Upper lobe of left lung (tissue), 6 donors: ENCODE data around the gene GORASP1. TPM values are rescaled to one million over a fixed set of nuclear protein-coding genes. Genes with fewer than 3 reads are reported as not detected.
"Not testable (repeated sequence)": the region's sequence is repeated elsewhere in the genome, so short reads cannot be mapped to it uniquely, and the experiment has no call there.

Source experiments
- ATAC-seq, 2 donors: fragments of 200-7000 bp; cut with Tn5 transposase; one replicate each; pipeline ENCODE4 v1.9.1; 2022; ENCODE audit warnings: mild to moderate bottlenecking in 2 of 2, moderate library complexity in 2 of 2; ENCODE audit not compliant: low FRiP score in 2 of 2
- DNase-seq, 2 donors: peaks; one replicate each; pipeline ENCODE4 v3.0.0-alpha.2; 2019 to 2020
- H3K27ac ChIP-seq, 4 donors: fragments of 200-600 bp; sonication (generic); one replicate each; pipeline ENCODE4 v1.5.1; 2016 to 2019
- H3K27me3 ChIP-seq, 4 donors: fragments of 200-600 bp; sonication (generic); one replicate each; pipeline ENCODE4 v1.5.1; 2017 to 2019
- H3K36me3 ChIP-seq, 4 donors: fragments of 200-600 bp; sonication (generic); one replicate each; pipeline ENCODE4 v1.5.1; 2016 to 2019
- H3K4me1 ChIP-seq, 4 donors: fragments of 200-600 bp; sonication (generic); one replicate each; pipeline ENCODE4 v1.5.1; 2018 to 2019
- H3K4me3 ChIP-seq, 4 donors: fragments of 200-600 bp; sonication (generic); one replicate each; pipeline ENCODE4 v1.5.1; 2017 to 2019; ENCODE audit warnings: mild to moderate bottlenecking in 2 of 4, moderate library complexity in 1 of 4
- H3K9me3 ChIP-seq, 4 donors: fragments of 200-600 bp; sonication (generic); one replicate each; pipeline ENCODE4 v1.5.1; 2018 to 2019
- EP300 ChIP-seq, 4 donors: sonication (generic); formaldehyde crosslinking; IDR thresholded peaks; one replicate each; pipeline ENCODE4 v1.5.1; 2017; ENCODE audit warnings: antibody characterized with exemption in 4 of 4, control low read depth in 2 of 4
- POLR2A ChIP-seq, 4 donors: fragments of 450-650 bp; IDR thresholded peaks; one replicate each; pipeline ENCODE4 v1.5.1; 2016 to 2017; ENCODE audit warnings: antibody characterized with exemption in 4 of 4, mild to moderate bottlenecking in 2 of 4
- POLR2AphosphoS5 ChIP-seq, 2 donors: sonication (generic); formaldehyde crosslinking; IDR thresholded peaks; one replicate each; pipeline ENCODE4 v1.5.1; 2017; ENCODE audit warnings: antibody characterized with exemption in 2 of 2
- WGBS, 2 donors: methylation state at CpG; one replicate each; pipeline ENCODE4 v1.1.5; 2017 to 2018; 5-methylcytosine and 5-hydroxymethylcytosine counted together
- total RNA-seq, 6 donors: library from RNA; depleted of rRNA in 4 of 6; stranded (reverse); fragments of >200 nt in 4 of 6; gene quantifications; one replicate each; pipeline versions ENCODE4 v1.1.0 to v1.2.1, GENCODE V29; 2016 to 2021
- TF ChIP-seq, protein P1 (sequence below), 6 experiments: fragments of 450-650 bp in 4 of 6; fragments of 200-600 bp in 2 of 6; sonication (generic) in 2 of 6; IDR thresholded peaks; one replicate each; pipeline ENCODE4 v1.5.1; 2016 to 2019; ENCODE audit warnings: antibody characterized with exemption in 6 of 6
- donor health status: DM: no; HTN: no; CAD: no; lungs with moderate emphysema.
- donor health status: DM: no; HTN: yes; CAD: no; lungs with severe emphysema.

GORASP1 gene
- total RNA-seq, 6 donors from 2014 or later: 71.1 to 99.5 (median 79.8) TPM

GRCh38 chr3:39063143-39063542, 44.3 kb downstream of the GORASP1 start:
- peaks cover 0 to 2% (median 0%) of the 10 kb centered on the region in 4 donors for H3K4me1 ChIP-seq

DNA sequence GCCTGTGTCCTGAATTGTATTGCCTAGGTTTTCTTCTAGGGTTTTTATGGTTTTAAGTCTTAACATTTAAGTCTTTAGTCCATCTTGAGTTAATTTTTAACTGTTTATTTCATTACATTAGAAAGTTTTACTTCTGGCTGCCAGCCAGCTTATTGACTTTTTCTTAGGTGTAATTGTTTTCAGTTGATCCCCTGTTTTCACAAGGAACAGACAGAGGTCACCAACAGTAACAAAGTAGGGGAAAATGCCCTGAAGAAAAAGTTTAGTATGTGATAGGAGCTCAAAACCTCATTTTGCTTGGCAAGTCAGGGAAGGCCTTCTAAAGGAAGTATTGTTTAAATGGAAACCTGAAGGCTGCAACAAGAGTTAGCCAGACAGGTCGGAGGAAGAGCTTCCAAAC, 45.2 kb downstream of the GORASP1 start:
- 69 to 75% methylated on average over 1 of the region's 1 CpG for WGBS, 2 donors
- Histone ChIP-seq H3K27ac (no peak overlapping the region), H3K27me3 (no peaks in the 10 kb centered on the region), H3K36me3 (peaks cover 0 to 19% (median 9%) of the 10 kb centered on the region in 4 donors), H3K4me1 (peaks cover 0 to 2% (median 0%) of the 10 kb centered on the region in 4 donors), H3K4me3 (no peak overlapping the region), H3K9me3 (no peaks in the 10 kb centered on the region)
- TF ChIP-seq POLR2A (IDR thresholded peaks at IDR 0.05): no peak
- TF ChIP-seq, protein P1, sequence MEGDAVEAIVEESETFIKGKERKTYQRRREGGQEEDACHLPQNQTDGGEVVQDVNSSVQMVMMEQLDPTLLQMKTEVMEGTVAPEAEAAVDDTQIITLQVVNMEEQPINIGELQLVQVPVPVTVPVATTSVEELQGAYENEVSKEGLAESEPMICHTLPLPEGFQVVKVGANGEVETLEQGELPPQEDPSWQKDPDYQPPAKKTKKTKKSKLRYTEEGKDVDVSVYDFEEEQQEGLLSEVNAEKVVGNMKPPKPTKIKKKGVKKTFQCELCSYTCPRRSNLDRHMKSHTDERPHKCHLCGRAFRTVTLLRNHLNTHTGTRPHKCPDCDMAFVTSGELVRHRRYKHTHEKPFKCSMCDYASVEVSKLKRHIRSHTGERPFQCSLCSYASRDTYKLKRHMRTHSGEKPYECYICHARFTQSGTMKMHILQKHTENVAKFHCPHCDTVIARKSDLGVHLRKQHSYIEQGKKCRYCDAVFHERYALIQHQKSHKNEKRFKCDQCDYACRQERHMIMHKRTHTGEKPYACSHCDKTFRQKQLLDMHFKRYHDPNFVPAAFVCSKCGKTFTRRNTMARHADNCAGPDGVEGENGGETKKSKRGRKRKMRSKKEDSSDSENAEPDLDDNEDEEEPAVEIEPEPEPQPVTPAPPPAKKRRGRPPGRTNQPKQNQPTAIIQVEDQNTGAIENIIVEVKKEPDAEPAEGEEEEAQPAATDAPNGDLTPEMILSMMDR (IDR thresholded peaks at IDR 0.05): no peak
- TF ChIP-seq POLR2AphosphoS5 (IDR thresholded peaks at IDR 0.05): no peak
- no peak for TF ChIP-seq EP300 (IDR thresholded peaks at IDR 0.05)
- no peak for ATAC-seq
- no peak for DNase-seq

More at GRCh38 chr3:39063143-39063542, 44.3 kb downstream of the GORASP1 start:
- ATAC-seq (no peak), DNase-seq (no peak)
- peaks cover 0 to 28% (median 13%) of the 10 kb centered on the region in 4 donors for H3K36me3 ChIP-seq
- 94 to 95% methylated on average over 3 of the region's 3 CpGs for WGBS, 2 donors
- no peak for TF ChIP-seq POLR2A (IDR thresholded peaks at IDR 0.05)
- no peaks in the 10 kb centered on the region for H3K27me3 ChIP-seq
- H3K9me3 ChIP-seq: no peaks in the 10 kb centered on the region
- no peak overlapping the region for H3K27ac ChIP-seq
- no peak overlapping the region for H3K4me3 ChIP-seq

GRCh38 chr3:39061228-39061627, 46.2 kb downstream of the GORASP1 start:
- WGBS, 2 donors: 83 to 88% methylated on average over 2 of the region's 2 CpGs
- not testable (repeated sequence) for H3K4me1 ChIP-seq, H3K4me3 ChIP-seq, ATAC-seq, H3K9me3 ChIP-seq, DNase-seq, H3K27ac ChIP-seq, H3K27me3 ChIP-seq, H3K36me3 ChIP-seq

DNA sequence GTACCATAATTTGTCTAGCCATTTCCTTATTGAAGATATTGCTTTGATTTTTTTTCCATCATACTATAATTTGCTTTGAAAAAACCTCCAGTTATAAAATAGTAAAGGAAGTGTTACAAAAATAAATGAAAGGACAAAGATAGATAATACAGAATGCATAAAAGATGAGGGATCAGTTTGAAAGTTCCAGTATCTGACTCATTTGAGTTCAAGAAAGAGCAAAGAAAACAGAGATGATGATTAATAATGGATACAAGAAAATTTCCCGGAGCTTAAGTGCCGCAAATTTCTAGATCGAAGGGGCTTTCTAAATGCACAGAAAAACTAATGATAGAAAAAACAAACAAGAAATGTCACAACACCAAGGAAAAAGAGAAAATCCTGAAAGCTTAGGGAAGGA, 51.3 kb downstream of the GORASP1 start:
- H3K4me1 ChIP-seq: peaks cover 13 to 20% (median 17%) of the 10 kb centered on the region in 4 donors
- H3K4me3 ChIP-seq: no peak overlapping the region
- no peak for ATAC-seq
- 75 to 88% methylated on average over 3 of the region's 3 CpGs for WGBS, 2 donors
- H3K9me3 ChIP-seq: no peaks in the 10 kb centered on the region
- H3K27me3 ChIP-seq: no peaks in the 10 kb centered on the region
- no peak for TF ChIP-seq POLR2AphosphoS5 (IDR thresholded peaks at IDR 0.05)
- TF ChIP-seq POLR2A (IDR thresholded peaks at IDR 0.05): no peak
- no peak for TF ChIP-seq EP300 (IDR thresholded peaks at IDR 0.05)
- TF ChIP-seq, protein P1 (IDR thresholded peaks at IDR 0.05): no peak
- no peak overlapping the region for H3K27ac ChIP-seq
- no peaks in the 10 kb centered on the region for H3K36me3 ChIP-seq
- DNase-seq: no peak

GRCh38 chr3:39053696-39054095, 53.7 kb downstream of the GORASP1 start:
- TF ChIP-seq POLR2AphosphoS5 (IDR thresholded peaks at IDR 0.05) (no peak), POLR2A (IDR thresholded peaks at IDR 0.05) (no peak), EP300 (IDR thresholded peaks at IDR 0.05) (no peak)
- TF ChIP-seq, protein P1 (IDR thresholded peaks at IDR 0.05): no peak
- no peak overlapping the region for H3K27ac ChIP-seq
- no peak overlapping the region for H3K4me3 ChIP-seq
- H3K36me3 ChIP-seq: no peaks in the 10 kb centered on the region
- peaks cover 15 to 23% (median 18%) of the 10 kb centered on the region in 4 donors for H3K4me1 ChIP-seq
- WGBS, 2 donors: 82 to 93% methylated on average over 2 of the region's 2 CpGs
- ATAC-seq (no peak), DNase-seq (no peak)
- H3K9me3 ChIP-seq: no peaks in the 10 kb centered on the region
- H3K27me3 ChIP-seq: no peaks in the 10 kb centered on the region

GRCh38 chr3:39052583-39052982, 54.8 kb downstream of the GORASP1 start:
- WGBS, 2 donors: 2 to 3% methylated on average over 11 of the region's 11 CpGs
- Histone ChIP-seq H3K27ac (peak overlapping the region; percentile 90 to 95 (median 91)), H3K36me3 (no peaks in the 10 kb centered on the region), H3K9me3 (no peaks in the 10 kb centered on the region), H3K4me1 (peaks cover 15 to 23% (median 18%) of the 10 kb centered on the region in 4 donors), H3K4me3 (peak overlapping the region; percentile 81 to 97 (median 87)), H3K27me3 (no peaks in the 10 kb centered on the region)
- TF ChIP-seq EP300 (IDR thresholded peaks at IDR 0.05) (no peak), POLR2A (IDR thresholded peaks at IDR 0.05) (no peak), POLR2AphosphoS5 (IDR thresholded peaks at IDR 0.05) (no peak)
- TF ChIP-seq, protein P1 (IDR thresholded peaks at IDR 0.05): no peak
- DNase-seq: peak in 1 of 2 donors; percentile 37
- ATAC-seq: no peak
